Esophagus squamous epithelium (tissue), 4 donors: ENCODE results near the gene SCGB2A2.

Experiments used
- POLR2A ChIP-seq, 4 donors: fragments of 450-650 bp; IDR thresholded peaks; one replicate each; pipeline ENCODE4 v1.6.1; 2017; ENCODE audit warnings: antibody characterized with exemption in 4 of 4, mild to moderate bottlenecking in 4 of 4, moderate library complexity in 3 of 4
- TF ChIP-seq, protein P1 (sequence below), 6 experiments: fragments of 450-650 bp in 4 of 6; fragments of 200-600 bp in 2 of 6; sonication (generic) in 2 of 6; IDR thresholded peaks; one replicate each; pipeline ENCODE4 v1.5.1; 2016 to 2019; ENCODE audit warnings: antibody characterized with exemption in 6 of 6, mild to moderate bottlenecking in 4 of 6, moderate library complexity in 4 of 6

DNA sequence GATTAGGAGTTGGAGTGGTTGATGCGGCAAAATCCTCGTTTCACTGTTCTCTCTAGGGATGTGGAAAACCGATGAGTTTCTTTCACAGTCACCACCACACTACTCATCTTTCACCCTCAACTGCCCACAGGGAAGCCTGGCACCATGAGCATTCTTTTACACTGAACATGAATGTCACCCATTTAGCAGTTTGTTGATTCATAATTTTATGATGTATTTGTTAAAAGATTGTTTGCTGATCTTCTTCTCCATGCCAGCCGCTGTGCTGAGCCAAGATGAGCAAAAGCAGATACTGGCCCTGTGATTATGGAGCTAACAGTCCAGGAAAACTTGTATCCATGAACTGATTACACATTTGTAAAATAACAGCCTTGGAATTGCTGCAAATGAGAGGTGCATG lies 31.8 kb upstream of the SCGB2A2 start:
- TF ChIP-seq, protein P1, sequence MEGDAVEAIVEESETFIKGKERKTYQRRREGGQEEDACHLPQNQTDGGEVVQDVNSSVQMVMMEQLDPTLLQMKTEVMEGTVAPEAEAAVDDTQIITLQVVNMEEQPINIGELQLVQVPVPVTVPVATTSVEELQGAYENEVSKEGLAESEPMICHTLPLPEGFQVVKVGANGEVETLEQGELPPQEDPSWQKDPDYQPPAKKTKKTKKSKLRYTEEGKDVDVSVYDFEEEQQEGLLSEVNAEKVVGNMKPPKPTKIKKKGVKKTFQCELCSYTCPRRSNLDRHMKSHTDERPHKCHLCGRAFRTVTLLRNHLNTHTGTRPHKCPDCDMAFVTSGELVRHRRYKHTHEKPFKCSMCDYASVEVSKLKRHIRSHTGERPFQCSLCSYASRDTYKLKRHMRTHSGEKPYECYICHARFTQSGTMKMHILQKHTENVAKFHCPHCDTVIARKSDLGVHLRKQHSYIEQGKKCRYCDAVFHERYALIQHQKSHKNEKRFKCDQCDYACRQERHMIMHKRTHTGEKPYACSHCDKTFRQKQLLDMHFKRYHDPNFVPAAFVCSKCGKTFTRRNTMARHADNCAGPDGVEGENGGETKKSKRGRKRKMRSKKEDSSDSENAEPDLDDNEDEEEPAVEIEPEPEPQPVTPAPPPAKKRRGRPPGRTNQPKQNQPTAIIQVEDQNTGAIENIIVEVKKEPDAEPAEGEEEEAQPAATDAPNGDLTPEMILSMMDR (IDR thresholded peaks at IDR 0.05) = no peak
- no peak for TF ChIP-seq POLR2A (IDR thresholded peaks at IDR 0.05)
